ENCODE results near the gene CCDC90B.
"Not testable (repeated sequence)": the region's sequence is repeated elsewhere in the genome, so short reads cannot be mapped to it uniquely, and the experiment has no call there.

The CCDC90B gene

GRCh38 chr11:83278351-83278750 is 7.8 kb downstream of the CCDC90B start:
- in situ Hi-C loops (cut with HindIII; ENCODE audit: low sequenced_read_pairs): no loop called here
- DNase-seq (ENCODE audit: low read depth, low spot score): peak; percentile 65
- H3K4me3 ChIP-seq (ENCODE audit: low read depth, low read length): no peak overlapping the region
- no peak for TF ChIP-seq CTCF (IDR thresholded peaks at IDR 0.05; ENCODE audit: low read depth, low read length)

GRCh38 chr11:83275888-83276641 is 10.1 kb downstream of the CCDC90B start:
- TF ChIP-seq CTCF (IDR thresholded peaks at IDR 0.05; ENCODE audit: low read depth, low read length): no peak
- no peak for DNase-seq (ENCODE audit: low read depth, low spot score)
- in situ Hi-C loops (cut with HindIII; ENCODE audit: low sequenced_read_pairs): no loop called here
- no peak overlapping the region for H3K4me3 ChIP-seq (ENCODE audit: low read depth, low read length)

- in situ Hi-C loops (cut with HindIII; ENCODE audit: low sequenced_read_pairs): no loop called here
- no peak overlapping the region for H3K4me3 ChIP-seq (ENCODE audit: low read depth, low read length)
- TF ChIP-seq CTCF (IDR thresholded peaks at IDR 0.05; ENCODE audit: low read depth, low read length): no peak
- peak; percentile 80 for DNase-seq (ENCODE audit: low read depth, low spot score)
Observed at GRCh38 chr11:83272627-83273026, 13.5 kb downstream of the CCDC90B start.

- H3K4me3 ChIP-seq (ENCODE audit: low read depth, low read length); in situ Hi-C loops (cut with HindIII; ENCODE audit: low sequenced_read_pairs); DNase-seq (ENCODE audit: low read depth, low spot score): not testable (repeated sequence)
Observed at GRCh38 chr11:83271734-83272133, 14.4 kb downstream of the CCDC90B start.

GRCh38 chr11:83269080-83269479 is 17.1 kb downstream of the CCDC90B start:
- in situ Hi-C loops (cut with HindIII; ENCODE audit: low sequenced_read_pairs); DNase-seq (ENCODE audit: low read depth, low spot score); H3K4me3 ChIP-seq (ENCODE audit: low read depth, low read length): not testable (repeated sequence)

GRCh38 chr11:83265331-83265730 is 20.8 kb downstream of the CCDC90B start:
- in situ Hi-C loops (cut with HindIII; ENCODE audit: low sequenced_read_pairs): no loop called here
- no peak for TF ChIP-seq CTCF (IDR thresholded peaks at IDR 0.05; ENCODE audit: low read depth, low read length)
- no peak for DNase-seq (ENCODE audit: low read depth, low spot score)
- H3K4me3 ChIP-seq (ENCODE audit: low read depth, low read length): no peak overlapping the region

GRCh38 chr11:83259559-83259958 is 26.6 kb downstream of the CCDC90B start:
- in situ Hi-C loops (cut with HindIII; ENCODE audit: low sequenced_read_pairs): no loop called here
- TF ChIP-seq CTCF (IDR thresholded peaks at IDR 0.05; ENCODE audit: low read depth, low read length): no peak
- H3K4me3 ChIP-seq (ENCODE audit: low read depth, low read length): no peak overlapping the region
- no peak for DNase-seq (ENCODE audit: low read depth, low spot score)

GRCh38 chr11:83257761-83258168 is 28.4 kb downstream of the CCDC90B start:
- in situ Hi-C loops (cut with HindIII; ENCODE audit: low sequenced_read_pairs): no loop called here
- no peak for TF ChIP-seq CTCF (IDR thresholded peaks at IDR 0.05; ENCODE audit: low read depth, low read length)
- DNase-seq (ENCODE audit: low read depth, low spot score): peak; percentile 89
- H3K4me3 ChIP-seq (ENCODE audit: low read depth, low read length): no peak overlapping the region
